PFSK-1 (cell line): Measurements from ENCODE around the gene LIMA1.

Experiments used
- FOXP2 ChIP-seq: optimal IDR thresholded peaks from 2 replicates; pipeline ENCODE3; 2011; ENCODE audit warnings: borderline replicate concordance, control low read depth, inconsistent platforms; ENCODE audit not compliant: insufficient read depth; ENCODE audit errors: extremely low read length, extremely low read depth
- POLR2AphosphoS5 ChIP-seq: IDR thresholded peaks from 2 replicates; pipeline ENCODE4 v1.6.1; 2012; ENCODE audit warnings: low read depth, mild to moderate bottlenecking, control low read depth, low read length, moderate library complexity
- REST ChIP-seq, 2 experiments: IDR thresholded peaks; 2 replicates each; pipeline versions ENCODE4 v1.6.1 to v1.8.0; 2011 to 2012; ENCODE audit warnings: low read depth in 2 of 2, low read length in 2 of 2, control low read depth in 1 of 2, inconsistent platforms in 1 of 2, mild to moderate bottlenecking in 1 of 2, moderate library complexity in 1 of 2; ENCODE audit not compliant: insufficient read depth in 1 of 2
- SIN3A ChIP-seq: IDR thresholded peaks from 2 replicates; pipeline ENCODE4 v1.6.1; 2012; ENCODE audit warnings: mild to moderate bottlenecking, low read length, moderate library complexity, borderline replicate concordance; ENCODE audit not compliant: insufficient read depth
- TAF1 ChIP-seq: IDR thresholded peaks from 2 replicates; pipeline ENCODE4 v1.6.1; 2012; ENCODE audit warnings: low read length, control low read depth, borderline replicate concordance; ENCODE audit not compliant: insufficient read depth

Gene LIMA1

DNA sequence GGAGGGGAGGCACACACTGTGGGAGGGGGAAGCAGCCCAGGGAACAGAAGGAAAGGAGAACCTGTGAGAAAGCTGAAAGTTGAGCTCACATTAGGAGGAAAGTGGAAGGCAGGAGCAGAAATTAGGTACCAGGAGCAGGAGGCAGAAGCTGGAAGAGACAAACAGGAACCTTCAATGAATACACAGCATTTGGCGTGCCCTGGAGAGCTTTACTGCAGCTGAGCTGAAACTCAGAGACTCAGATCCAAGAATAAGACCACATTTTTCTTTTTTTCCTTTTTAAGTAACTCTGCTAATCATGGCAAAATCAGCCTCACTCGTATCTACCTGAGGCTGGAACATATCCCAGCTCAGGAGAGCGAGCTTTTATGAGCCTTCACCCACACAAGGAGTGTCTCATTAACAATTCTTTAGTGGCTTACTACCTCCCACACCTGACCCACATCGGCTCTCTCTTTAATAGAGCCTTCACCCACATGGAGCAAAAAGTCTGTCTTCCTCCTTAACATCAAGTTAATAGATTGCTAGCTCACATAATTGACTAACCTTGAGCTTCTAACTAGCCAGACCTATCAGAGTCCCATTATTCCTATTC, 97.9 kb downstream of the LIMA1 start:
- no peak for TF ChIP-seq POLR2AphosphoS5
- no peak for TF ChIP-seq REST (IDR thresholded peaks at IDR 0.05; ENCODE audit: insufficient read depth in 1 of 2, low read depth in 2 of 2, low read length in 2 of 2)
- TF ChIP-seq FOXP2: no peak
- TF ChIP-seq TAF1: no peak
- no peak for TF ChIP-seq SIN3A

DNA sequence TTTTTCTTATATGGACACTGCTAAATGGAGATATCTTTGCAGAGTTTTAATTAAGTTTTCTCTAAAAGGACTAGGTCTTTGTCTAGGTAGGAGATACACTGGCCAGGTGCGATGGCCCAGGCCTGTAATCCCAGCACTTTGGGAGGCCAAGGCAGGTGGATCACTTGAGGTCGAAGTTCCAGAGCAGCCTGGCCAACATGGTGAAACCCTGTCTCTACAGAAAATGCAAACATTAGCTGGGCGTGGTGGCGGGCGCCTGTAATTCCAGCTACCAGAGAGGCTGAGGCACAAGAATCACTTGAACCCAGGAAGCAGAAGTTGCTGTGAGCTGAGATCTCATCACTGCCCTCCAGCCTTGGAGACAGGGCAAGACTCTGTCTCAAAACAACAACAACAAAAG, 99.1 kb downstream of the LIMA1 start:
- no peak for TF ChIP-seq POLR2AphosphoS5
- no peak for TF ChIP-seq REST (IDR thresholded peaks at IDR 0.05; ENCODE audit: insufficient read depth in 1 of 2, low read depth in 2 of 2, low read length in 2 of 2)
- no peak for TF ChIP-seq SIN3A
- TF ChIP-seq FOXP2: no peak
- no peak for TF ChIP-seq TAF1

- TF ChIP-seq POLR2AphosphoS5 (no peak), REST (IDR thresholded peaks at IDR 0.05; ENCODE audit: insufficient read depth in 1 of 2, low read depth in 2 of 2, low read length in 2 of 2) (no peak), FOXP2 (no peak), TAF1 (no peak), SIN3A (no peak)
Observed at GRCh38 chr12:50182461-50182860, 100.9 kb downstream of the LIMA1 start.

GRCh38 chr12:50181691-50182090, 101.6 kb downstream of the LIMA1 start:
- TF ChIP-seq FOXP2 (no peak), TAF1 (no peak), REST (IDR thresholded peaks at IDR 0.05; ENCODE audit: insufficient read depth in 1 of 2, low read depth in 2 of 2, low read length in 2 of 2) (no peak), SIN3A (no peak), POLR2AphosphoS5 (no peak)

GRCh38 chr12:50175716-50176026, 107.6 kb downstream of the LIMA1 start:
- TF ChIP-seq TAF1 (no peak), REST (IDR thresholded peaks at IDR 0.05; ENCODE audit: insufficient read depth in 1 of 2, low read depth in 2 of 2, low read length in 2 of 2) (no peak), SIN3A (no peak), POLR2AphosphoS5 (no peak), FOXP2 (no peak)
